BLaER1 treated with 17β-estradiol and CSF1 and Interleukin-3, amounts not matched to agents 10 nM and 100 nM (cell line): ENCODE data around the gene DAB1.

Experiments used
- H3K27ac ChIP-seq, 11 experiments: shearing (Covaris generic); formaldehyde crosslinking; 2 replicates each; pipeline ENCODE4 v1.8.1; 2022
- H3K27me3 ChIP-seq, 11 experiments: shearing (Covaris generic); formaldehyde crosslinking; 2 replicates each; pipeline ENCODE4 v1.8.1; 2022
- H3K36me3 ChIP-seq, 11 experiments: shearing (Covaris generic); formaldehyde crosslinking; 2 replicates each; pipeline ENCODE4 v1.8.1; 2022
- H3K4me1 ChIP-seq, 10 experiments: shearing (Covaris generic); formaldehyde crosslinking; 2 replicates each; pipeline ENCODE4 v1.8.1; 2022
- H3K4me2 ChIP-seq, 11 experiments: shearing (Covaris generic); formaldehyde crosslinking; 2 replicates each; pipeline ENCODE4 v1.8.1; 2022
- H3K4me3 ChIP-seq, 10 experiments: shearing (Covaris generic); formaldehyde crosslinking; 2 replicates each; pipeline ENCODE4 v1.8.1; 2022
- H3K9ac ChIP-seq, 11 experiments: shearing (Covaris generic); formaldehyde crosslinking; 2 replicates each; pipeline ENCODE4 v1.8.1; 2022
- H3K9me3 ChIP-seq, 11 experiments: shearing (Covaris generic); formaldehyde crosslinking; replicated peaks in 1 of 11; 2 replicates each; pipeline ENCODE4 v1.8.1; 2022
- H4K20me1 ChIP-seq, 11 experiments: shearing (Covaris generic); formaldehyde crosslinking; 2 replicates each; pipeline ENCODE4 v1.8.1; 2022
- Cebpa-rat ChIP-seq, 11 experiments: shearing (Covaris generic); IDR thresholded peaks; 2 replicates each; pipeline ENCODE4 v1.8.1; 2022

The DAB1 gene

GRCh38 chr1:57421806-57422205 is 2.1 kb downstream of the DAB1 start:
- H3K4me2 ChIP-seq = peak overlapping the region; percentile 81 to 99 (median 97)
- H3K27me3 ChIP-seq = peaks cover 46 to 65% (median 62%) of the 10 kb centered on the region in 11 experiments
- peak overlapping the region; percentile 47 to 75 (median 68) for H3K4me3 ChIP-seq
- H3K9ac ChIP-seq = peak overlapping the region in 9 of 11 experiments; percentile 44 to 74 (median 54); a peak in 12 of 22 replicates
- H3K9me3 ChIP-seq = no peaks in the 10 kb centered on the region
- TF ChIP-seq Cebpa-rat (IDR thresholded peaks at IDR 0.05) = no peak
- H3K36me3 ChIP-seq = no peaks in the 10 kb centered on the region
- no peaks in the 10 kb centered on the region; a peak in 1 of 22 replicates for H4K20me1 ChIP-seq
- peak overlapping the region in 2 of 11 experiments; percentile 17 to 35; a peak in 3 of 22 replicates for H3K27ac ChIP-seq
- H3K4me1 ChIP-seq = peaks cover 0 to 23% (median 7%) of the 10 kb centered on the region in 10 experiments; a peak in 9 of 20 replicates

GRCh38 chr1:57420981-57421785 is 2.7 kb downstream of the DAB1 start:
- Histone ChIP-seq H3K4me2 (no peak overlapping the region), H4K20me1 (no peaks in the 10 kb centered on the region; a peak in 1 of 22 replicates), H3K9me3 (no peaks in the 10 kb centered on the region), H3K36me3 (no peaks in the 10 kb centered on the region), H3K9ac (no peak overlapping the region), H3K4me3 (no peak overlapping the region), H3K4me1 (peaks cover 0 to 23% (median 7%) of the 10 kb centered on the region in 10 experiments; a peak in 9 of 20 replicates), H3K27me3 (peaks cover 46 to 65% (median 61%) of the 10 kb centered on the region in 11 experiments), H3K27ac (no peak overlapping the region)
- no peak for TF ChIP-seq Cebpa-rat (IDR thresholded peaks at IDR 0.05)

- Histone ChIP-seq H3K4me1 (peaks cover 0 to 16% (median 6%) of the 10 kb centered on the region in 10 experiments; a peak in 8 of 20 replicates), H4K20me1 (no peaks in the 10 kb centered on the region), H3K9ac (no peak overlapping the region), H3K27me3 (peaks cover 31 to 43% (median 40%) of the 10 kb centered on the region in 11 experiments), H3K4me2 (no peak overlapping the region), H3K4me3 (no peak overlapping the region), H3K27ac (no peak overlapping the region), H3K9me3 (peaks cover 0 to 7% (median under 1%) of the 10 kb centered on the region in 11 experiments; a peak in 9 of 22 replicates), H3K36me3 (no peaks in the 10 kb centered on the region; a peak in 1 of 22 replicates)
- TF ChIP-seq Cebpa-rat (IDR thresholded peaks at IDR 0.05) = no peak
Observed at GRCh38 chr1:57418971-57419370, 4.9 kb downstream of the DAB1 start.

- no peak for TF ChIP-seq Cebpa-rat (IDR thresholded peaks at IDR 0.05)
- Histone ChIP-seq H4K20me1 (no peaks in the 10 kb centered on the region), H3K27ac (no peak overlapping the region), H3K9ac (no peak overlapping the region), H3K9me3 (peaks cover 14 to 34% (median 24%) of the 10 kb centered on the region in 11 experiments), H3K4me1 (no peaks in the 10 kb centered on the region), H3K4me2 (no peak overlapping the region), H3K4me3 (no peak overlapping the region), H3K36me3 (peaks cover 0 to 9% (median 0%) of the 10 kb centered on the region in 11 experiments; a peak in 2 of 22 replicates), H3K27me3 (no peaks in the 10 kb centered on the region)
Observed at GRCh38 chr1:57411262-57411661, 12.6 kb downstream of the DAB1 start.

- no peaks in the 10 kb centered on the region for H3K27me3 ChIP-seq
- H3K9ac ChIP-seq = no peak overlapping the region
- no peak overlapping the region for H3K27ac ChIP-seq
- H3K9me3 ChIP-seq = peaks cover 14 to 34% (median 24%) of the 10 kb centered on the region in 11 experiments
- H3K4me2 ChIP-seq = no peak overlapping the region
- peaks cover 0 to 9% (median 0%) of the 10 kb centered on the region in 11 experiments; a peak in 2 of 22 replicates for H3K36me3 ChIP-seq
- no peaks in the 10 kb centered on the region for H4K20me1 ChIP-seq
- no peak for TF ChIP-seq Cebpa-rat (IDR thresholded peaks at IDR 0.05)
- H3K4me3 ChIP-seq = no peak overlapping the region
- H3K4me1 ChIP-seq = no peaks in the 10 kb centered on the region
Observed at GRCh38 chr1:57410508-57410907, 13.4 kb downstream of the DAB1 start.

GRCh38 chr1:57407928-57408327 is 15.9 kb downstream of the DAB1 start:
- H3K9ac ChIP-seq = no peak overlapping the region
- no peak overlapping the region for H3K4me3 ChIP-seq
- H3K9me3 ChIP-seq = peaks cover 8 to 17% (median 10%) of the 10 kb centered on the region in 11 experiments
- no peak for TF ChIP-seq Cebpa-rat (IDR thresholded peaks at IDR 0.05)
- no peaks in the 10 kb centered on the region for H3K27me3 ChIP-seq
- no peaks in the 10 kb centered on the region for H4K20me1 ChIP-seq
- no peak overlapping the region for H3K4me2 ChIP-seq
- H3K36me3 ChIP-seq = peaks cover 0 to 4% (median 0%) of the 10 kb centered on the region in 11 experiments; a peak in 2 of 22 replicates
- no peak overlapping the region for H3K27ac ChIP-seq
- 0 out of 20 replicates have a peak, but pooled peaks cover 0 to 8% (median 0%) of the 10 kb centered on the region in 10 experiments for H3K4me1 ChIP-seq

- H3K4me2 ChIP-seq = no peak overlapping the region
- H3K36me3 ChIP-seq = no peaks in the 10 kb centered on the region
- no peak overlapping the region for H3K27ac ChIP-seq
- H3K27me3 ChIP-seq = no peaks in the 10 kb centered on the region
- H3K9ac ChIP-seq = no peak overlapping the region
- peak in 1 of 11 experiments; percentile 46; a peak in 1 of 22 replicates for TF ChIP-seq Cebpa-rat (IDR thresholded peaks at IDR 0.05)
- H4K20me1 ChIP-seq = no peaks in the 10 kb centered on the region
- H3K4me1 ChIP-seq = 0 out of 20 replicates have a peak, but pooled peaks cover 0 to 8% (median 0%) of the 10 kb centered on the region in 10 experiments
- H3K4me3 ChIP-seq = no peak overlapping the region
- H3K9me3 ChIP-seq = peaks cover 0 to 5% (median 0%) of the 10 kb centered on the region in 11 experiments; a peak in 2 of 22 replicates
Observed at GRCh38 chr1:57406428-57406970, 17.4 kb downstream of the DAB1 start.

GRCh38 chr1:57404884-57405283 is 19.0 kb downstream of the DAB1 start:
- Histone ChIP-seq H3K9me3 (no peaks in the 10 kb centered on the region), H3K27ac (no peak overlapping the region), H3K4me1 (0 out of 20 replicates have a peak, but pooled peaks cover 0 to 8% (median 0%) of the 10 kb centered on the region in 10 experiments), H3K36me3 (no peaks in the 10 kb centered on the region), H3K27me3 (no peaks in the 10 kb centered on the region), H3K4me2 (no peak overlapping the region), H3K4me3 (no peak overlapping the region), H4K20me1 (no peaks in the 10 kb centered on the region), H3K9ac (no peak overlapping the region)
- no peak for TF ChIP-seq Cebpa-rat (IDR thresholded peaks at IDR 0.05)

- H4K20me1 ChIP-seq = no peaks in the 10 kb centered on the region
- H3K27ac ChIP-seq = no peak overlapping the region
- no peaks in the 10 kb centered on the region for H3K36me3 ChIP-seq
- no peak for TF ChIP-seq Cebpa-rat (IDR thresholded peaks at IDR 0.05)
- H3K4me3 ChIP-seq = no peak overlapping the region
- no peak overlapping the region for H3K4me2 ChIP-seq
- H3K9me3 ChIP-seq = no peaks in the 10 kb centered on the region
- H3K4me1 ChIP-seq = 0 out of 20 replicates have a peak, but pooled peaks cover 0 to 8% (median 0%) of the 10 kb centered on the region in 10 experiments
- H3K9ac ChIP-seq = no peak overlapping the region
- no peaks in the 10 kb centered on the region for H3K27me3 ChIP-seq
Observed at GRCh38 chr1:57403201-57403600, 20.7 kb downstream of the DAB1 start.
